ENCODE measurements around the gene FOXO6.

The FOXO6 gene

DNA sequence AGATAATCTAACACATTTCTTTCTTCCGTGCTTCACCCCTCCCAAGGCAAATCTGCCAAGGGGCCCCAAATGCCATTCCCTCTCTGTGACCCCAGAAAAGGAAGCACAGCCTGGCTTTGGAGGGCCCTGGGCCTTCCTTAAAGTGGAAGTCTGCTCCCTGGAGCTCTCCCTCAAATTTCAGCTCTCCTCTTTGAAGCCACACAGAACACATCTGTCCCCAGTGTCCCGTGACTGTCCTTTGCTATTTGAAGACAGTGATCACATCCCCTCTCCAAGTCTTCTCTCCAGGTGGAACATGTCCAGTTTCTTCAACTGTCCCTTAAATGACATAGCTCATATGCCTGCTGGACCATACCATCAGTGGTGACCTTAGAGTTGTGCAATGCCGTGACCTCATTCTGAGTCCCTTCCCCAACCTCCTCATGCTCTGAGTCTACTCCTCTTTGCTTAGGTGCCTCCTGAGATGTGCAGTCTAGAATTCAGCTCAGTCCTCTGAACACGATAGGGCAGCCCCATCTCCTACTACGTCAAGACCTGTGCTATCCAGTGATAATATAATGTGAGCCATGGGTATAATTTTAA is 18.4 kb upstream of the FOXO6 start:
- DNase-seq (ENCODE audit: extremely low spot score), result no peak
- ChIA-PET POLR2A (no interaction called here), CTCF (interaction anchor here (0.6 to 2.2 kb wide), 4 partner anchors 11 to 1660 kb away, joined by 3 to 10 read pairs (median 6); no protein-coding TSS in a partner anchor)
- TF ChIP-seq FOXM1 (IDR thresholded peaks at IDR 0.05; ENCODE audit: borderline replicate concordance) (no peak), L3MBTL2 (conservative IDR thresholded peaks at IDR 0.05) (no peak), FOXA1 (IDR thresholded peaks at IDR 0.05) (no peak), TARDBP (IDR thresholded peaks at IDR 0.05) (no peak), ELF4 (IDR thresholded peaks at IDR 0.05) (no peak), SP1 (IDR thresholded peaks at IDR 0.05) (no peak), CTBP1 (IDR thresholded peaks at IDR 0.05; ENCODE audit: borderline replicate concordance) (no peak), ZNF384 (IDR thresholded peaks at IDR 0.05) (no peak), NFRKB (IDR thresholded peaks at IDR 0.05) (no peak), LEF1 (IDR thresholded peaks at IDR 0.05; ENCODE audit: borderline replicate concordance) (no peak), ARNT (IDR thresholded peaks at IDR 0.05) (no peak), HDGF (IDR thresholded peaks at IDR 0.05; ENCODE audit: borderline replicate concordance) (no peak), SUZ12 (IDR thresholded peaks at IDR 0.05) (no peak), BHLHE40 (IDR thresholded peaks at IDR 0.05; ENCODE audit: borderline replicate concordance) (no peak), FOXK2 (IDR thresholded peaks at IDR 0.05) (no peak)
- TF ChIP-seq, protein P1, sequence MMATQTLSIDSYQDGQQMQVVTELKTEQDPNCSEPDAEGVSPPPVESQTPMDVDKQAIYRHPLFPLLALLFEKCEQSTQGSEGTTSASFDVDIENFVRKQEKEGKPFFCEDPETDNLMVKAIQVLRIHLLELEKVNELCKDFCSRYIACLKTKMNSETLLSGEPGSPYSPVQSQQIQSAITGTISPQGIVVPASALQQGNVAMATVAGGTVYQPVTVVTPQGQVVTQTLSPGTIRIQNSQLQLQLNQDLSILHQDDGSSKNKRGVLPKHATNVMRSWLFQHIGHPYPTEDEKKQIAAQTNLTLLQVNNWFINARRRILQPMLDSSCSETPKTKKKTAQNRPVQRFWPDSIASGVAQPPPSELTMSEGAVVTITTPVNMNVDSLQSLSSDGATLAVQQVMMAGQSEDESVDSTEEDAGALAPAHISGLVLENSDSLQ (IDR thresholded peaks at IDR 0.05), result no peak

DNA sequence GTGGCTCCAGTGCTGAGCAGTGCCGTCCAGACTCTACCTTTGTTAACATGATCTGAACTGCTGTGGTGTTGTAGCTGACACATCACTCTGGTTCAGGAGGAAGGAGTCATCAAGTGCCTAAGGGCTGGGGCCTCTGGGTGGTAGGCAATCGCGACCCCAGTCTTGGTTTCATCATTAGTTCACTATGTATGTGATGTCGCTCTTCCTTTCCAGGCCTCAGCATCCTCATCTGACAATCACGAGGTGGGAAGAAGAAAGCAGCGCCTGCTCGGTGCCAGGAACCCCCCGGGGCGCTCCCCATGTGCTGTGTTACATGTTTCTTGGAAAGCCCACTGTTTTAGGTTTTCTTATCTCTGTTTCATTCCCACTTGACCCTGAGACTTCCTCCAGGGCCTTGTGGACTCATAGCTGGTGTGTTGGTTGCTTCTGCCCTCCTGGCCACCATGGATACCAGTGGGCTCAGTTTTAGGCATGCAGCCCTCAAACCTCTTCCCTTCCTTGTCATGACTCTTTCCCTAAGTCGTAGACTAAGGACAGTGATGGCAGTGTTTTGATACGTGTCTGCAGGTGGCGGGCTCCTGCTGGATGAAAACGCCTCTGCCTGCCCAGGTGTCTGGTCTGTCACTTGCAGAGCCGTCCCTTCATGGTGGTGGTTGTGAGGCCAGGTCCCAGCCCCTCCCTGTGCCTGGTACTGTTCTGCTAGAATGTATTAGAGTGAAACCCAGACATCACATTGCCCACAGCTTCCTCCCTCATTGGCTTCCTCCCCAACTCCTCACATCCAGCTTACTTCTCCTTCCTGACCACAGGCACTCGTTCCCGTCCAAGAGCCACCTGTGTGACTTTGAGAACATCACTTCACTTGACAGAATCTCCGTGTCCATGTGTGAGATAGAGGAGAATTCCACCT is 17.2 kb upstream of the FOXO6 start:
- no peak for TF ChIP-seq SP1 (IDR thresholded peaks at IDR 0.05)
- no peak for TF ChIP-seq HDGF (IDR thresholded peaks at IDR 0.05; ENCODE audit: borderline replicate concordance)
- no peak for TF ChIP-seq ZNF384 (IDR thresholded peaks at IDR 0.05)
- no peak for TF ChIP-seq FOXM1 (IDR thresholded peaks at IDR 0.05; ENCODE audit: borderline replicate concordance)
- no peak for TF ChIP-seq LEF1 (IDR thresholded peaks at IDR 0.05; ENCODE audit: borderline replicate concordance)
- no peak for TF ChIP-seq TARDBP (IDR thresholded peaks at IDR 0.05)
- TF ChIP-seq, protein P1 (IDR thresholded peaks at IDR 0.05), result no peak
- TF ChIP-seq FOXK2 (IDR thresholded peaks at IDR 0.05), result no peak
- TF ChIP-seq ELF4 (IDR thresholded peaks at IDR 0.05), result no peak
- TF ChIP-seq FOXA1 (IDR thresholded peaks at IDR 0.05), result no peak
- no peak for TF ChIP-seq CTBP1 (IDR thresholded peaks at IDR 0.05; ENCODE audit: borderline replicate concordance)
- TF ChIP-seq SUZ12 (IDR thresholded peaks at IDR 0.05), result no peak
- TF ChIP-seq BHLHE40 (IDR thresholded peaks at IDR 0.05; ENCODE audit: borderline replicate concordance), result no peak
- no peak for TF ChIP-seq NFRKB (IDR thresholded peaks at IDR 0.05)
- POLR2A ChIA-PET, result no interaction called here
- no peak for DNase-seq (ENCODE audit: extremely low spot score)
- CTCF ChIA-PET, result interaction anchor here (1.0 to 2.2 kb wide), 2 partner anchors 13 to 22 kb away, joined by 3 to 10 read pairs; no protein-coding TSS in a partner anchor

- ChIA-PET POLR2A (no interaction called here), CTCF (interaction anchor here (1.0 kb wide), 1 partner anchor 23 kb away, joined by 3 read pairs; no protein-coding TSS in a partner anchor)
- no peak for DNase-seq (ENCODE audit: extremely low spot score)
- TF ChIP-seq CTBP1 (IDR thresholded peaks at IDR 0.05; ENCODE audit: borderline replicate concordance) (no peak), FOXM1 (IDR thresholded peaks at IDR 0.05; ENCODE audit: borderline replicate concordance) (no peak), LEF1 (IDR thresholded peaks at IDR 0.05; ENCODE audit: borderline replicate concordance) (no peak), SUZ12 (IDR thresholded peaks at IDR 0.05) (no peak), NFRKB (IDR thresholded peaks at IDR 0.05) (no peak), SP1 (IDR thresholded peaks at IDR 0.05) (no peak), ARNT (IDR thresholded peaks at IDR 0.05) (no peak), BHLHE40 (IDR thresholded peaks at IDR 0.05; ENCODE audit: borderline replicate concordance) (no peak), FOXA1 (IDR thresholded peaks at IDR 0.05) (no peak), ELF4 (IDR thresholded peaks at IDR 0.05) (no peak), L3MBTL2 (conservative IDR thresholded peaks at IDR 0.05) (no peak), ZNF384 (IDR thresholded peaks at IDR 0.05) (no peak), FOXK2 (IDR thresholded peaks at IDR 0.05) (no peak), HDGF (IDR thresholded peaks at IDR 0.05; ENCODE audit: borderline replicate concordance) (no peak), TARDBP (IDR thresholded peaks at IDR 0.05) (no peak)
- TF ChIP-seq, protein P1 (IDR thresholded peaks at IDR 0.05), result no peak
These were observed 16.5 kb upstream of the FOXO6 start for GRCh38 chr1:41344708-41345159.

GRCh38 chr1:41345434-41346075 is 15.7 kb upstream of the FOXO6 start:
- POLR2A ChIA-PET, result no interaction called here
- CTCF ChIA-PET, result interaction anchor here (1.3 kb wide), 1 partner anchor 16 kb away, joined by 6 read pairs; the partner anchor contains the start of gene FOXO6
- no peak for TF ChIP-seq ARNT (IDR thresholded peaks at IDR 0.05)
- TF ChIP-seq, protein P1 (IDR thresholded peaks at IDR 0.05), result no peak
- TF ChIP-seq ZNF384 (IDR thresholded peaks at IDR 0.05), result no peak
- TF ChIP-seq HDGF (IDR thresholded peaks at IDR 0.05; ENCODE audit: borderline replicate concordance), result no peak
- no peak for TF ChIP-seq L3MBTL2 (conservative IDR thresholded peaks at IDR 0.05)
- TF ChIP-seq FOXK2 (IDR thresholded peaks at IDR 0.05), result no peak
- TF ChIP-seq CTBP1 (IDR thresholded peaks at IDR 0.05; ENCODE audit: borderline replicate concordance), result no peak
- TF ChIP-seq SUZ12 (IDR thresholded peaks at IDR 0.05), result no peak
- no peak for TF ChIP-seq LEF1 (IDR thresholded peaks at IDR 0.05; ENCODE audit: borderline replicate concordance)
- no peak for TF ChIP-seq SP1 (IDR thresholded peaks at IDR 0.05)
- TF ChIP-seq FOXM1 (IDR thresholded peaks at IDR 0.05; ENCODE audit: borderline replicate concordance), result no peak
- TF ChIP-seq BHLHE40 (IDR thresholded peaks at IDR 0.05; ENCODE audit: borderline replicate concordance), result no peak
- TF ChIP-seq FOXA1 (IDR thresholded peaks at IDR 0.05), result no peak
- TF ChIP-seq ELF4 (IDR thresholded peaks at IDR 0.05), result no peak
- no peak for TF ChIP-seq TARDBP (IDR thresholded peaks at IDR 0.05)
- TF ChIP-seq NFRKB (IDR thresholded peaks at IDR 0.05), result no peak
- no peak for DNase-seq (ENCODE audit: extremely low spot score)

Data from HEK293T (cell line).